ENCODE measurements around the gene PMM2.
"Not testable (repeated sequence)": the region's sequence is repeated elsewhere in the genome, so short reads cannot be mapped to it uniquely, and the experiment has no call there.

The PMM2 gene

GRCh38 chr16:8814095-8814806 is 16.6 kb downstream of the PMM2 start:
- in situ Hi-C loops (cut with MboI; ENCODE audit: low sequenced_read_pairs) = no loop called here

- in situ Hi-C loops (cut with MboI; ENCODE audit: low sequenced_read_pairs) = no loop called here
Observed at GRCh38 chr16:8816967-8817655, 19.5 kb downstream of the PMM2 start.

- in situ Hi-C loops (cut with MboI; ENCODE audit: low sequenced_read_pairs) = no loop called here
Observed at GRCh38 chr16:8818504-8819270, 21.0 kb downstream of the PMM2 start.

DNA sequence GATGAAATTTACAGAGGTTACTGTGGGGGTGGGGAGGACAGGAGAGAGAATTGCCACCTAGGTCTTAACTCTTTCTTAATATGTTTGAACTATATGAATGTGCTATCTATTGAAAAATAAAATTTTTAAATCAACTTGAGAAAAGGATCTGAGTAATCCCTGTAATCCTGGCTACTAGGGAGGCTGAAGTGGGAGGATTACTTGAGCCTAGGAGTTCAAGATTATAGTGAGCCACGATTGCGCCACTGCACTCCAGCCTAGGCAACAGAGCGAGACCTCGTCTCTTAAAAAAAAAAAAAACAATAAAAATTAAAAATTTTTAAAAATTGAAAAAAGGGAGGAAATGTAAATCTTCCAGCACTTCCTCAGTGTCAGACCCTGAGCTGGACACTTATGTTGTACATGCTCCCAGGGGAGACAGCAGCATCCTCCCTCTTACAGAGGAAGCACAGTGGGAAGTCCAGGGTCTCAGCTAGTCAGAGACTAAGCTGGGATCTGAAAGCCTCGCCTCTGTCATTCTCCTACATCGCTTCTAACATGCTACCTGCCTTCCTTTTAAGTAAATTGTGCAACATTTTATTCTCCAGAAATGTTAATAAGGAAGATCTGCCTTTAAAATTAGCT is 21.9 kb downstream of the PMM2 start:
- in situ Hi-C loops (cut with MboI; ENCODE audit: low sequenced_read_pairs) = no loop called here

DNA sequence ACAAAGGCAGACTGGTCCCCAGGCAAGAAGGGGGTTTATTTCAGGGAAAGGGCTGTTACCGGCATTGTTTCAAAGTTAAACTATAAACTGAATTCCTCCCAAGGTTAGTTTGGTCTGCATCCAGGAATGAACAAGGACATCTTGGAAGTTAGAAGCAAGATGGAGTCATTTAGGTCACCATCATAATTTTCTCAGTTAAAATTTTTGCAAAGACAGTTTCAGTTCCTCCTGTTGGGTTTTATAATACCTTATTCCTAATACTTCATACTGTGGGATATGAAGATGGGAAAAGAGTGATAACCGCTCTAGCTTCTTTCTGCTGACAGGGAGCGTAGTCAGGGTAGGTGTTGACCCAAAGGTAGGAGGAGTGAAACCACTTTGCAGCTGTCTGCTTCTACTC is 24.8 kb downstream of the PMM2 start:
- in situ Hi-C loops (cut with MboI; ENCODE audit: low sequenced_read_pairs) = no loop called here

DNA sequence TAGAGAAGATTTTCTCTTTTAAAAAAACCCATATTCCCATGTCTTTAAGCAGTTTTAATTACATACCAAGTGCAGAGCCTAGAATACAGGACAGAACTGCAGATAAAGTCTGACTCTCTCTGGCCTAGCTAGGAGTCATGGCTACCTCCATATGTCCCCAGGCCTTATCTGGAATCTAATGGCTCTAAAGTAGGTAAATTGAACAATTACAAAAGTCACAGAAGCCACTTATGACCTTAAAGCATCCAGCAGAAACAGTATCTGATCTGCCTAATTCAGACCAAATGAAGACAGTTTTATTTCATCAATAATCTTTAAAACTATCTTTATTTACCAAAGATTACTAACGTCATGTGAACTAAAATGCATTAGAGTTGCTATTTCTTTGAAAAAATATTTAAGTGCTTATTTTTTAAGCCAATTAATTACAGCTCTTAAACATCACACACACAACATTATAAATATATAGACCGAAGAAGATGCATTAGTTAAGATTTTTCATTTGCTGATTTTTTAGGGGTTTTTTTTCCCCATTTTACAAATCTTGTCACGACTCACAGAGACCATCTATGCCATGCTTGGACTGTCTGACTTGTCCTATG is 28.7 kb downstream of the PMM2 start:
- in situ Hi-C loops (cut with MboI; ENCODE audit: low sequenced_read_pairs) = no loop called here

GRCh38 chr16:8828541-8829165 is 31.0 kb downstream of the PMM2 start:
- in situ Hi-C loops (cut with MboI; ENCODE audit: low sequenced_read_pairs) = no loop called here

- in situ Hi-C loops (cut with MboI; ENCODE audit: low sequenced_read_pairs) = no loop called here
Observed at GRCh38 chr16:8831450-8831849, 33.8 kb downstream of the PMM2 start.

DNA sequence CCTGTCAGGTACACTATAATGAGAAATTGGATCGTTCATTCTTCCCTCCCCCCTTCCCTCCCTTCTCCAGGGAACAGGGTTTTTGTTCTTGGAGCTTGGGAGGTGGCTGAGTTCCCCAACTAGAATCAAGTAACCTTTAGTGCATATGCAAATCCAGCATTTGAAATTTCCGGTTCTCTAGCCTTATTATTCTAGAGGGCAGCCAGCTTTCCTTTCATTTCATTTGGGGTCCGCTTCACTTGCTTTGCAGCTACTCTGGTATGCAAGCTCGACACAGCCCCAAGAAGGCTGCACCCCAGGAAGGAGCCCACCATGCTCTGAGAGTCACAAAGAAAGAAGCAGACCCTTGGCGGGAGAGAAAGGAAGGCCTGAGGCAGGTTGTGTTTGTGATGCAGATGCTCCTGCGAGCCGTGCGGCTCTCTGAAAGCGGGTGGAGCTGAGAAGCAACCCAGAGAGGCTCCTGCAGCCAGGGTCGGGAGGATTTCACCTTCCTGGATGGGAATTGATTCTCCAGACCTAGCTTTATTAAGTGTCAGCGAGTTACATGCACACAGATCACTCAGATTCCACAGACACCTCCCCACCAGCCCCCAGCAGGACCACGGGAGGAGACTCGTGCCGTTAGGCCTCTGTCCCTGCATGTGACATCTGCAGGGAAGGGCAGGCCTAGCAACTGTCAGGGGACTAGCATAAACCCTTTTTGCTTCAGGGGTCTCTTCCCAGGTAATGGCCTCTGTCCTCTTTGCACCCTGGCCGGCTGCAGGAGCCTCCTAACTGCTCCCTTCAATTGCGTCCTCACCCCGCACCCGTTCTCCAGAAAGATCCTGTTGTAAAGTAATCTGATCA is 34.5 kb downstream of the PMM2 start:
- in situ Hi-C loops (cut with MboI; ENCODE audit: low sequenced_read_pairs) = no loop called here

DNA sequence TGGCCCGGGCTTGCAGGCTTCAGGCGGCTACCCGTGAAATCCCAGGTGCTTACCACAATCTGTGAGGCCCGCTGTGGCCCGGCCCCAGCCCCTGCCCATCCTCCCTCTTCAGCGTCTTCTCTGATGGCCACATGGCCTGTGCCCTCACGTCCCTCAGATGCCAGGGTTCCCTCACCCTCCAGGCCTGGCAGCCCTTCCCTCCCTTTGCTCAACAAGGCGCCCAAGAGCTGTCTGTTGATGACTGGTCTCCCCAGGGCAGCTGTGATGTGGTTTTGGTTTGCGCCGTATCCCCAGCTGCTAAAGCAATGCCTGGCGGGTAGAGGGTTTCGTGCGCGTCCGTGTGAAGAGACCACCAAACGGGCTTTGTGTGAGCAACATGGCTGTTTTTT is 35.1 kb downstream of the PMM2 start:
- in situ Hi-C loops (cut with MboI; ENCODE audit: low sequenced_read_pairs) = no loop called here

DNA sequence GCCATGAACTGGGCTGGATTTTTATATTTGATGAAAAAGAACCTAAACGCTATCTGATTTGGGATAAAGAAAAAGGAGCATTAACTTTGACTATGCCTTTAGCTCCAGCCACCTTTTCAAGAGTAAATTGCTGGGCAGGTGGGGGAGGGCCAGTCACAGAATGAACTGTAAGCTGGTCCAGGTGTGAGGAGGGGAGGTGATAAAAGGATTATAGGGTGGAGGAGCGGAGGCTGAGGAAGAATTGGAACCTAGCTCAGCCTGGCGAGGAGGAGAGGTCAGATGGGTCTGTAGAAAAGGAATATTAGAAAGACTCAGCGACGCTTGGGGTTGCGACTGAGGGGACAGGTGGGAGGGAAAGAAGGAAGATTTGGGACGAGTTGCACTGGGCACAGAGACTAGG is 39.2 kb downstream of the PMM2 start:
- in situ Hi-C loops (cut with MboI; ENCODE audit: low sequenced_read_pairs) = not testable (repeated sequence)

GRCh38 chr16:8837594-8837993 is 40.0 kb downstream of the PMM2 start:
- in situ Hi-C loops (cut with MboI; ENCODE audit: low sequenced_read_pairs) = not testable (repeated sequence)

GRCh38 chr16:8842016-8842415 is 44.4 kb downstream of the PMM2 start:
- in situ Hi-C loops (cut with MboI; ENCODE audit: low sequenced_read_pairs) = not testable (repeated sequence)

DNA sequence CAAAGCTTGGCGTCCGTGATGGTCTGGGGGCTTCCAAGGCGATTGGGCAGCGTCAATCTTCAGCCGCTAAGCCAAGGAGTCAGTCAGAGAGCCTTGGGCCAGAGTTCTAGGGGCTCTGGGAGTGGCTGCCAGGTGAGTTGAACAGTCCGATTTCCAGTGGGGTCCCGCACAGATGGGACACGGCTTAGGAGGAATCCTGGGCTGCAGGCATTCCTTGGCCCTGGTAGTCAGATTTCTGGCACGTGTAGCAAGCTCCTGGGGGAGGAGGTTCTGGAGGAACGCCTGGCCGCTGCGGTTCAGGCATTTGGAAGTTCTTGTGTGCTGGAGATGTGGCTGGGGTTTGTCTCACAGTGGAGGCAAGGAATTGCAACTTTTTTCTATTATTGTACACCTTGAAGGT is 45.7 kb downstream of the PMM2 start:
- in situ Hi-C loops (cut with MboI; ENCODE audit: low sequenced_read_pairs) = not testable (repeated sequence)

DNA sequence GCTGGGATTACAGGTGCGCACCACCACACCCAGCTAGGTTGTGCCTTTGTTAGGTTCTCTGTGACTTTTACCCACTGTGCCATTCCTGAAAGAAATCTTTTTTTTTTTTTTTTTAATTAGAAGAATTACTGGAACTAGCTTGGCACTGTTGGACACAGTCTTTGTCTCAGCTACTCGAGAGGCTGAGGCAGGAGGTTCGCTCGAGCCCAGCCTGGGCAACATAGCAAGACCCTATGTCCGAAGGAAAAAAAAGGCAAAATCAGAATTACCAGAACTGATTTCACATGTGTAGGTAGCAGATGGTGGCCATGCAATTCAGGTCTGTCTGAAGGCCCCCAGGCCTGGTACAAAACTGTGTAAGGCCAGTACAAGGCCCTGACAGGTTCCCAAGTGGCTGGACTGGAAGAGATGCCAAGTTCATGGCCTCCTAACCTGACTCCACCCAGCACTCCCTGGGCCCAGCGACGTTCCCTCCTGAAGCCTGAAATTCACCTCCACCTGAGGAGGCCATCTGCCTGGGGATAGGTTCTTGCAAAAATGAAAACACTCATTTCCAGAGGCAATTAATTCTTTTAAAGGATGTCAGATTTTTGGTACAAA is 48.2 kb downstream of the PMM2 start:
- in situ Hi-C loops (cut with MboI; ENCODE audit: low sequenced_read_pairs) = no loop called here

- in situ Hi-C loops (cut with MboI; ENCODE audit: low sequenced_read_pairs) = no loop called here
Observed at GRCh38 chr16:8846401-8846932, 48.8 kb downstream of the PMM2 start.

GRCh38 chr16:8847145-8847544 is 49.5 kb downstream of the PMM2 start:
- in situ Hi-C loops (cut with MboI; ENCODE audit: low sequenced_read_pairs) = no loop called here

GRCh38 chr16:8847623-8848022 is 50.0 kb downstream of the PMM2 start:
- in situ Hi-C loops (cut with MboI; ENCODE audit: low sequenced_read_pairs) = no loop called here

Measured in HL-60/S4 treated with phorbol 12-myristate 13-acetate at 8.2 ng/mL for 4 days and 3 days (cell line).